ENCODE data around the gene HSD17B2. TPM values are rescaled to one million over a fixed set of nuclear protein-coding genes. Genes with fewer than 3 reads are reported as not detected.
"Not testable (repeated sequence)": the region's sequence is repeated elsewhere in the genome, so short reads cannot be mapped to it uniquely, and the experiment has no call there.

The HSD17B2 gene
- total RNA-seq, 2 donors from 2014 or later, result 12.2 to 24.1 TPM

- intact Hi-C loops (cut with DNase I), result no loop called here
- 87 to 89% methylated on average over 9 of the region's 9 CpGs for WGBS, 2 donors
Measured at GRCh38 chr16:82136956-82137821, 102.1 kb downstream of the HSD17B2 start.

GRCh38 chr16:82137822-82138167 lies 102.7 kb downstream of the HSD17B2 start:
- H3K4me1 ChIP-seq, result peaks cover 5% of the 10 kb centered on the region
- no peaks in the 10 kb centered on the region for H3K9me3 ChIP-seq
- no peak overlapping the region for H3K4me3 ChIP-seq
- ATAC-seq (no peak), DNase-seq (no peak)
- no peak for TF ChIP-seq CTCF (IDR thresholded peaks at IDR 0.05)
- no peak for TF ChIP-seq POLR2A (IDR thresholded peaks at IDR 0.05)
- H3K27ac ChIP-seq, result no peak overlapping the region
- H3K36me3 ChIP-seq (replicated peaks in 1 of 2; ENCODE audit: insufficient read depth in 1 of 2, low read depth in 2 of 2), result no peaks in the 10 kb centered on the region
- no peaks in the 10 kb centered on the region for H3K27me3 ChIP-seq
- intact Hi-C loops (cut with DNase I), result no loop called here
- WGBS, 2 donors, result 77 to 87% methylated on average over 3 of the region's 3 CpGs

More at GRCh38 chr16:82136956-82137821, 102.1 kb downstream of the HSD17B2 start:
- DNase-seq, result no peak
- Histone ChIP-seq H3K4me1 (peaks cover 5% of the 10 kb centered on the region), H3K9me3 (no peaks in the 10 kb centered on the region), H3K36me3 (replicated peaks in 1 of 2; ENCODE audit: insufficient read depth in 1 of 2, low read depth in 2 of 2) (no peaks in the 10 kb centered on the region), H3K4me3 (no peak overlapping the region), H3K27ac (no peak overlapping the region), H3K27me3 (no peaks in the 10 kb centered on the region)
- TF ChIP-seq POLR2A (IDR thresholded peaks at IDR 0.05) (no peak), CTCF (IDR thresholded peaks at IDR 0.05) (no peak)
- no peak for ATAC-seq

- no peaks in the 10 kb centered on the region for H3K36me3 ChIP-seq (replicated peaks in 1 of 2; ENCODE audit: insufficient read depth in 1 of 2, low read depth in 2 of 2)
- DNase-seq, result no peak
- no peak for ATAC-seq
- 76 to 86% methylated on average over 15 of the region's 15 CpGs for WGBS, 2 donors
- H3K4me1 ChIP-seq, result peaks cover 5% of the 10 kb centered on the region
- H3K4me3 ChIP-seq, result no peak overlapping the region
- H3K9me3 ChIP-seq, result no peaks in the 10 kb centered on the region
- no peak overlapping the region for H3K27ac ChIP-seq
- TF ChIP-seq CTCF (IDR thresholded peaks at IDR 0.05) (no peak), POLR2A (IDR thresholded peaks at IDR 0.05) (no peak)
- H3K27me3 ChIP-seq, result no peaks in the 10 kb centered on the region
- intact Hi-C loops (cut with DNase I), result no loop called here
Measured at GRCh38 chr16:82138478-82139285, 103.6 kb downstream of the HSD17B2 start.

- WGBS, 2 donors, result 62 to 88% methylated on average over 19 of the region's 19 CpGs
- H3K4me1 ChIP-seq; ATAC-seq; intact Hi-C loops (cut with DNase I); H3K9me3 ChIP-seq; H3K36me3 ChIP-seq (replicated peaks in 1 of 2; ENCODE audit: insufficient read depth in 1 of 2, low read depth in 2 of 2); H3K27me3 ChIP-seq; H3K4me3 ChIP-seq; H3K27ac ChIP-seq; DNase-seq: not testable (repeated sequence)
Measured at GRCh38 chr16:82139286-82139571, 104.2 kb downstream of the HSD17B2 start.

- Histone ChIP-seq H3K27ac (no peak overlapping the region), H3K4me3 (no peak overlapping the region), H3K27me3 (no peaks in the 10 kb centered on the region), H3K9me3 (no peaks in the 10 kb centered on the region), H3K4me1 (no peaks in the 10 kb centered on the region), H3K36me3 (replicated peaks in 1 of 2; ENCODE audit: insufficient read depth in 1 of 2, low read depth in 2 of 2) (no peaks in the 10 kb centered on the region)
- ATAC-seq, result no peak
- WGBS, 2 donors, result 64 to 93% methylated on average over 3 of the region's 3 CpGs
- intact Hi-C loops (cut with DNase I), result no loop called here
- TF ChIP-seq CTCF (IDR thresholded peaks at IDR 0.05) (no peak), POLR2A (IDR thresholded peaks at IDR 0.05) (no peak)
- DNase-seq, result no peak
Measured at GRCh38 chr16:82146556-82146955, 111.5 kb downstream of the HSD17B2 start.
